SJSA1 (cell line): ENCODE measurements around the gene KRT20. TPM values are rescaled to one million over a fixed set of nuclear protein-coding genes. Genes with fewer than 3 reads are reported as not detected.

Experiments
- DNase-seq, 2 experiments: peaks; one replicate each; pipeline ENCODE4 v3.0.0-alpha.2; 2015 to 2020; ENCODE audit warnings: low spot score in 2 of 2, low read depth in 1 of 2
- H3K27ac ChIP-seq: fragments of 250-450 bp; sonication (Bioruptor Pico); 2 replicates; pipeline ENCODE4 v1.5.1; 2020; ENCODE audit warnings: mild to moderate bottlenecking, moderate library complexity
- H3K27me3 ChIP-seq: fragments of 250-450 bp; sonication (Bioruptor Pico); replicated peaks from 2 replicates; pipeline ENCODE4 v1.5.1; 2020; ENCODE audit warnings: mild to moderate bottlenecking, moderate library complexity
- H3K36me3 ChIP-seq: fragments of 250-450 bp; sonication (Bioruptor Pico); 2 replicates; pipeline ENCODE4 v1.5.1; 2020; ENCODE audit warnings: mild to moderate bottlenecking
- H3K4me1 ChIP-seq: fragments of 250-450 bp; sonication (Bioruptor Pico); replicated peaks from 2 replicates; pipeline ENCODE4 v1.6.1; 2021; ENCODE audit warnings: mild to moderate bottlenecking
- H3K4me3 ChIP-seq: fragments of 250-450 bp; sonication (Bioruptor Pico); 2 replicates; pipeline ENCODE4 v1.5.1; 2020; ENCODE audit warnings: mild to moderate bottlenecking
- H3K9me3 ChIP-seq: fragments of 250-450 bp; sonication (Bioruptor Pico); replicated peaks from 2 replicates; pipeline ENCODE4 v1.5.1; 2020; ENCODE audit warnings: mild to moderate bottlenecking
- total RNA-seq: library from RNA; depleted of rRNA; stranded (reverse); fragments of >200 nt; shearing (Covaris generic); gene quantifications from 2 replicates; pipeline ENCODE4 v1.2.3, GENCODE V29; 2014; rRNA removed

KRT20 gene
- total RNA-seq, 1 experiment from 2014 or later, result not detected

DNA sequence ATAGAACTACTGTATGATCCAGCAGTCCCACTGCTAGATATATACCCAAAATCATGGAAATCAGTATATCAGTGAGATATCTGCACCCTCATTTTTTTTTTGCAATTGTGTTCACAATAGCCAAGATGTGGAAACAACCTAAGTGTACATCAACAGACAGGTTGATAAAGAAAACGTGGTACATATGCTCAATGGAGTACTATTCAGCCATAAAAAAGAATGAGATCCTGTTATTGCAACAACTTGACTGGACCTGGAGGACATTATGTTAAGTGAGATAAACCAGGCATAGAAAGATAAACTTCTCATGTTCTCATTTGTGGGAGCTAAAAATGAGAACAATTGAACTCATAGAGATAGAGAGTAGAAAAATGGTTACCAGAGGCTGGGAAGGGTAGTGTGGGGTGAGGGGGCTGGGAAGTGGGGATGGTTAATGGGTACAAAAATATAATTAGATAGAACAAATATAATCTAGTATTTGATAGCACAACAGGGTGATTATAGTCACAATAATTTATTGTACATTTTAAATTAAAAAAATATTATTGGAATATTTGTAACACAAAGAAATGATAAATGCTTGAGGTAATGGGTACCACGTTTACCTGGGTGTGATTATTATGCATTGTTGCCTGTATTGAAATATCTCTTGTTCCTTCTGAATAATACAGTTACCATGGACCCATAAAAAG, 54.8 kb downstream of the KRT20 start:
- no peaks in the 10 kb centered on the region for H3K36me3 ChIP-seq
- H3K4me3 ChIP-seq, result no peak overlapping the region
- H3K9me3 ChIP-seq, result no peaks in the 10 kb centered on the region
- H3K4me1 ChIP-seq, result peaks cover 14% of the 10 kb centered on the region
- H3K27ac ChIP-seq, result no peak overlapping the region
- DNase-seq, result no peak
- H3K27me3 ChIP-seq, result no peaks in the 10 kb centered on the region

DNA sequence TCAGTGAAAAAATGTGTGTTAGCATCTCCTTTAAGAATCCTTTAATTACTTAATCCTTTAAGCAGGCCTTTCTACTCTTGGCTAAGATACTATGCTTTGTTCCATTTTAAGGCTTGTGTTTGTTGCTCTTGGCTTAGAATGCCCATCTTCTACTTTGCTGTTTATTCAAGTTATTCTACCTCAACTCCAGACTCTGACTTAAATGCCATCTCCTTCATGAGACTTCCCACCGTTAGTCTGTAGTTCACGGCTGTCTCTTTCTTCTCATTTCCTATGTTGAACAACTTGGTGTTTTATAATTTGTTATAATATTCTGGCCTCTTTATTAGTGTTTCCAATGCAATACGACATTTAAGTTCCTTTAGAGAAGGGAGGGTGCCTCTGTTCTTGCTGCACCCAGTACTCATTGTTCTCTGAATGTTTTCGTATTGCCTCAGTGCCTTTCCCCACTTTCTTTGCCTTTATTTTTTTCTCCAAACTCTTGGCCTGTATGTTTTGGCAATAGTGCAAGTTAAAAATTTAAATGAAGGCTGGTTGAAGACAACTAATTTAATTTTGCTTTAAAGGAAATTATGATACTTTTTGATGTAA, 56.5 kb downstream of the KRT20 start:
- no peak for DNase-seq
- H3K27me3 ChIP-seq, result no peaks in the 10 kb centered on the region
- H3K9me3 ChIP-seq, result no peaks in the 10 kb centered on the region
- H3K4me3 ChIP-seq, result no peak overlapping the region
- H3K4me1 ChIP-seq, result peaks cover 14% of the 10 kb centered on the region
- peak overlapping the region; percentile 5; the same call in 1 of the 2 replicates for H3K27ac ChIP-seq
- no peaks in the 10 kb centered on the region for H3K36me3 ChIP-seq

DNA sequence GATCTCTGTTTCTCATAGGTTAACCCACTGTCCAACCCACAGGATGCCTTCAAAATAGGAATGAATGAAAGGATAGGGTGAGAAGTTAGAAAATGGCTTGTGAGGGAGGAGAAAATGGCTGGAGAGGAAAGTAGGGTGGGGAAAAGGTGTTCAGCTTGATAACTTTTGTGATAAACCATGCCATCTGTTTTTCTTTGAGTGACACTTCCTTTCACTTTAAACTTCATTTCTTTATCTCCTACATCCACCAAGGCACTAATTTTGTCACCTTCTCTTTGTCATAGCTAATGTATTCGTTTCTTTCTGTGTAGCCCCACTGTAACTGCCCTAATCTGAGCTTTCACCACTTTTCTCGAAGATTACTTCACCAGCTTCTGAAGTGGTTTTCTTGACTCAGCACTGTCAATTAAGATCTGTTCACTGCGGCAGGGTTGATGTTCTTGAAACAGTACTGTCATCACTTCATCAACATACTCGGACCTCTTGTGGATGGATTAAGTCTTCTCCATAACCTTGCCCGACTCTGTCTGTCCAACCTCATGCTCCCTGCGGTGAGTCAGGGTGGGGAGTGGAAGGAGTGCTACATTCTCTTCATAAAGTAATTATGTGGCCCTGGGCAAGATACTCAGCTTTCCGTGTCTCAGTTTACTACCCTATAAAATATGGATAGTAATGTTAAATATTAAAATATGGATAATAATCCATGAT, 57.1 kb downstream of the KRT20 start:
- no peaks in the 10 kb centered on the region for H3K9me3 ChIP-seq
- no peak overlapping the region for H3K4me3 ChIP-seq
- no peaks in the 10 kb centered on the region for H3K36me3 ChIP-seq
- DNase-seq, result peak; percentile 47 to 52
- H3K27ac ChIP-seq, result 0 out of 2 replicates have a peak overlapping the region, but pooled peaks have one; percentile 5
- H3K4me1 ChIP-seq, result peaks cover 14% of the 10 kb centered on the region
- no peaks in the 10 kb centered on the region for H3K27me3 ChIP-seq

Other genes with a start within 250 kb of the KRT20 start
- 97.8 and 137 TPM in 2 replicates for gene SMARCE1, start 237.4 kb downstream of the KRT20 start, total RNA-seq
- not detected in 2 replicates for gene KRT222, start 220.1 kb downstream of the KRT20 start, total RNA-seq
- not detected in 2 replicates for gene KRT24, start 181.5 kb downstream of the KRT20 start, total RNA-seq
- gene KRT25, start 129.9 kb downstream of the KRT20 start, total RNA-seq, result not detected in 2 replicates
- not detected in 2 replicates for gene KRT26, start 113.0 kb downstream of the KRT20 start, total RNA-seq
- not detected in 2 replicates for gene KRT27, start 102.7 kb downstream of the KRT20 start, total RNA-seq
- gene KRT28, start 85.3 kb downstream of the KRT20 start, total RNA-seq, result not detected in 2 replicates
- 29.7 and 73.0 TPM in 2 replicates for gene KRT10, start 62.6 kb downstream of the KRT20 start, total RNA-seq
- gene KRT12, start 18.0 kb downstream of the KRT20 start, total RNA-seq, result not detected in 2 replicates
- gene KRT23, start 52.4 kb upstream of the KRT20 start, total RNA-seq, result not detected in 2 replicates
- gene KRT39, start 81.7 kb upstream of the KRT20 start, total RNA-seq, result not detected in 2 replicates
- not detected in 2 replicates for gene KRT40, start 99.1 kb upstream of the KRT20 start, total RNA-seq
- not detected in 2 replicates for gene KRTAP3-3, start 108.9 kb upstream of the KRT20 start, total RNA-seq
- gene KRTAP3-2, start 114.7 kb upstream of the KRT20 start, total RNA-seq, result not detected in 2 replicates
- not detected in 2 replicates for gene KRTAP3-1, start 123.9 kb upstream of the KRT20 start, total RNA-seq
- 0.45 and 2.5 TPM in 2 replicates for gene KRTAP1-5, start 142.0 kb upstream of the KRT20 start, total RNA-seq
- gene KRTAP1-4, start 145.0 kb upstream of the KRT20 start, total RNA-seq, result not detected in 2 replicates
- not detected in 2 replicates for gene KRTAP1-3, start 149.6 kb upstream of the KRT20 start, total RNA-seq
- gene KRTAP1-1, start 156.2 kb upstream of the KRT20 start, total RNA-seq, result not detected in 2 replicates
- not detected in 2 replicates for gene KRTAP2-1, start 162.1 kb upstream of the KRT20 start, total RNA-seq
- gene KRTAP2-2, start 170.0 kb upstream of the KRT20 start, total RNA-seq, result not detected in 2 replicates
- gene KRTAP2-3, start 174.9 kb upstream of the KRT20 start, total RNA-seq, result not detected in 2 replicates
- not detected in 2 replicates for gene KRTAP2-4, start 180.6 kb upstream of the KRT20 start, total RNA-seq
- gene KRTAP4-7, start 198.9 kb upstream of the KRT20 start, total RNA-seq, result not detected in 2 replicates
- gene KRTAP4-8, start 212.9 kb upstream of the KRT20 start, total RNA-seq, result not detected in 2 replicates
- gene KRTAP4-16, start 217.0 kb upstream of the KRT20 start, total RNA-seq, result not detected in 2 replicates
- not detected in 2 replicates for gene KRTAP4-9, start 220.1 kb upstream of the KRT20 start, total RNA-seq
- gene KRTAP4-11, start 233.1 kb upstream of the KRT20 start, total RNA-seq, result not detected in 2 replicates
- gene KRTAP4-12, start 238.9 kb upstream of the KRT20 start, total RNA-seq, result not detected in 2 replicates